ENCODE measurements around the gene G6PC3.

Gene G6PC3

GRCh38 chr17:44062871-44063270, 7.7 kb upstream of the G6PC3 start:
- TF ChIP-seq CTCF (IDR thresholded peaks at IDR 0.05; ENCODE audit: low read depth, low read length, missing control alignments): no peak
- DNase-seq (ENCODE audit: extremely low read depth, low read depth): no peak
- no peak overlapping the region for H3K4me3 ChIP-seq (replicated peaks; ENCODE audit: low read depth, low read length)

GRCh38 chr17:44063704-44064639, 6.6 kb upstream of the G6PC3 start:
- H3K4me3 ChIP-seq (replicated peaks; ENCODE audit: low read depth, low read length): peak overlapping the region; percentile 93
- DNase-seq (ENCODE audit: extremely low read depth, low read depth): no peak
- no peak for TF ChIP-seq CTCF (IDR thresholded peaks at IDR 0.05; ENCODE audit: low read depth, low read length, missing control alignments)

- TF ChIP-seq CTCF (IDR thresholded peaks at IDR 0.05; ENCODE audit: low read depth, low read length, missing control alignments): no peak
- no peak for DNase-seq (ENCODE audit: extremely low read depth, low read depth)
- peak overlapping the region; percentile 93 for H3K4me3 ChIP-seq (replicated peaks; ENCODE audit: low read depth, low read length)
Measured at GRCh38 chr17:44065668-44066203, 4.8 kb upstream of the G6PC3 start.

- DNase-seq (ENCODE audit: extremely low read depth, low read depth): peak; percentile 72
- H3K4me3 ChIP-seq (replicated peaks; ENCODE audit: low read depth, low read length): peak within 1 kb of the TSS; percentile 93
- TF ChIP-seq CTCF (IDR thresholded peaks at IDR 0.05; ENCODE audit: low read depth, low read length, missing control alignments): no peak
Measured at GRCh38 chr17:44066204-44066930, 4.2 kb upstream of the G6PC3 start, which contains the start of gene LSM12. LSM12 (minus strand) TSS chr17:44066671; CDS start chr17:44066587, 84 bp downstream.

GRCh38 chr17:44067545-44067940, 3.0 kb upstream of the G6PC3 start:
- no peak overlapping the region for H3K4me3 ChIP-seq (replicated peaks; ENCODE audit: low read depth, low read length)
- TF ChIP-seq CTCF (IDR thresholded peaks at IDR 0.05; ENCODE audit: low read depth, low read length, missing control alignments): no peak
- DNase-seq (ENCODE audit: extremely low read depth, low read depth): no peak

- DNase-seq (ENCODE audit: extremely low read depth, low read depth): no peak
- H3K4me3 ChIP-seq (replicated peaks; ENCODE audit: low read depth, low read length): peak overlapping the region; percentile 54
- TF ChIP-seq CTCF (IDR thresholded peaks at IDR 0.05; ENCODE audit: low read depth, low read length, missing control alignments): no peak
Measured at GRCh38 chr17:44069974-44070454, 521 bp upstream of the G6PC3 start.

Measured in HFF-Myc (cell line).